GM23338 (cell line): Measurements from ENCODE around the gene TRIML1.

Experiments used
- CTCF ChIP-seq, 2 experiments: fragments of 200-600 bp in 1 of 2; sonication (generic) in 1 of 2; conservative IDR thresholded peaks; 2 replicates each; pipeline versions ENCODE4 v1.5.1 to v1.6.1; 2016 to 2017; ENCODE audit warnings: antibody characterized with exemption in 2 of 2, low read depth in 2 of 2, mild to moderate bottlenecking in 2 of 2, moderate library complexity in 1 of 2
- EZH2 ChIP-seq: fragments of 200-600 bp; sonication (generic); IDR thresholded peaks from one replicate; pipeline ENCODE4 v1.8.0; 2017; ENCODE audit warnings: antibody characterized with exemption, mild to moderate bottlenecking, low read depth; ENCODE audit not compliant: unreplicated experiment

- TF ChIP-seq CTCF (conservative IDR thresholded peaks at IDR 0.05; ENCODE audit: low read depth in 2 of 2) (no peak), EZH2 (no peak)
These were observed 55.2 kb downstream of the TRIML1 start for GRCh38 chr4:188194421-188194820.
